GM04503 (cell line): ENCODE measurements around the gene SND1.
"Not testable (repeated sequence)": the region's sequence is repeated elsewhere in the genome, so short reads cannot be mapped to it uniquely, and the experiment has no call there.

Experiments
- DNase-seq: peaks from one replicate; pipeline ENCODE4 v3.0.0-alpha.2; 2012; ENCODE audit warnings: low read depth

Gene SND1

DNA sequence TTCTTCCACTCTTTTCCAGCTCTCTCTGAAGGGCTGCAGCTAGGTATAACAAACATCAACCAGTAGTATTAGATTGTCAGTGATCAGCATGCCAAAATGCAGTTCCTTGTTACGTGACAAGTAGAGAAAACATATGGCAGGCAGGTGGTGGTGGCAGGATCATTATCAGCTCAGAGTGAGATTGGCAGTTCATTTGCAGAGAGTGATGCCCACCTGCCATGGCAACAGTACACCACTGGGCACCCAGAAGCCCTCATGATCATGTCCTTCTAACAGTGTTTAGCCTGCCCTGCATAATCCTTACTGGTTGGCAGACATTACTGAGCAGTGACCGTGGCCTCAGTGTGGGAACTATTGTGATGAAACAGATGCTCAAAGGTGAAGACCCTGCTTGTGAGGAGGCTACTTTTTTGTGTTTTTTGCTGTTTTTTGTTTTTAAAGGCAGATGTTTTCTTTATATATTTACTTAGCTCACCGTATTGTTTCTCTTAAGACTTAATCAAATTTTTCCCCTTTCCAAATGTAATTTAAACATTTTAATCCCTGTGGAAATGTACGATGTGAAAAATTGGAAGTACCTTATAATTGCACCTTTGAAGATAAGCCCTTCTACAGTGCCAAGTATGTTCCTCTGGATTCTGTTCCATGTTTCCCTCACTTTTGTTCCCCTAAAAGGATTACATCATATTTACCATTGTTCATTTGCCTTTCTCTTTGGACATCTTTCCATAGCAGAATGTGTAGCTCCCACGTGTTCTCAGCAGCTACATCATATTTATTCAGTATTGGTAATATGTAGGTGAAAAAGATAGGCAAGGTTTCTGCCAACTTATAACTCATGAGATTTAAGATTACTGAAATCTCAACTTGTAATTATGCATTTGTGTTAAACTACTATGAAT lies 179.6 kb downstream of the SND1 start:
- no peak for DNase-seq

GRCh38 chr7:127832592-127832991 lies 180.6 kb downstream of the SND1 start:
- no peak for DNase-seq

- DNase-seq, result no peak
Observed at GRCh38 chr7:127833641-127834040, 181.6 kb downstream of the SND1 start.

GRCh38 chr7:127835679-127836078 lies 183.7 kb downstream of the SND1 start:
- no peak for DNase-seq

- not testable (repeated sequence) for DNase-seq
Observed at GRCh38 chr7:127837816-127838410, 185.9 kb downstream of the SND1 start.

- DNase-seq, result no peak
Observed at GRCh38 chr7:127838816-127839415, 186.9 kb downstream of the SND1 start.

- DNase-seq, result no peak
Observed at GRCh38 chr7:127840226-127840951, 188.4 kb downstream of the SND1 start.

- DNase-seq, result no peak
Observed at GRCh38 chr7:127844165-127844564, 192.2 kb downstream of the SND1 start.

- DNase-seq, result no peak
Observed at GRCh38 chr7:127844707-127845331, 192.8 kb downstream of the SND1 start.

GRCh38 chr7:127845522-127846214 lies 193.7 kb downstream of the SND1 start:
- no peak for DNase-seq

DNA sequence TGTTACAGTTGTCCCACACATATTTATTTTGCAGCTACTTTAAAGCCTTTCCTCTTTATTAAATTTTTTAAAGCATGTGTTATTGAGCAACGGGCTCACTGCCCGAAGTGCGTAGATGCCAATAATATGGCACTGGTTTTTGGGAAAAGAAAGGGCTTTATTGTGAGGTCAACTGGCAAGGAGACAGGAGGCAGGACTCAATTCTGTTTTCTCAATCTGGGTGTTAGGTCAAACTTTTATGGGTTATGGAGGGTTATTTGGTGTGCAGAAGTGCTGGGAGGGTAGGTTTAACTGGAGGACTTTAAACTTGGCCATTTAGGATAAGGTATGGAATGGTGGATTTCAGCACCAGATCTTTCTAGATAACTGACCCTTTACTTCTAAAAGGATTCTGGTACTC lies 195.6 kb downstream of the SND1 start:
- DNase-seq, result no peak

- DNase-seq, result no peak
Observed at GRCh38 chr7:127848241-127848640, 196.2 kb downstream of the SND1 start.

GRCh38 chr7:127850195-127850594 lies 198.2 kb downstream of the SND1 start:
- no peak for DNase-seq

DNA sequence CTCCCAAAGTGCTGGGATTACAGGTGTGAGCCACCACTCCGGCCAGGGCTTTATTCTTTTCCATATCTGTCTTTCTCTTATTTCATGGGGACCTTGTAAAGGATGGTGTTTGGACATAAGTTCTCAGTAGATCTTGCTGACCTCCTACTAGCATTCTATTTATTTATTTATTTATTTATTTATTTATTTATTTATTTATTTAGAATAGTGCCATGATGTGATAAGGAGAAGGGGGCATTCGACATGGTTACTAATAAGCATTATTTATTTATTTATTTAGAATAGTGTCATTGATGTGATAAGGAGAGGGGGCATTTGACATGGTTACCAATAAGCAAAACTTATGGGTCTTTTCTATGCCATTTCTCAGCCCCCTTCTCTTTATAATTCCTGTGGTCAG lies 202.4 kb downstream of the SND1 start:
- DNase-seq, result no peak

DNA sequence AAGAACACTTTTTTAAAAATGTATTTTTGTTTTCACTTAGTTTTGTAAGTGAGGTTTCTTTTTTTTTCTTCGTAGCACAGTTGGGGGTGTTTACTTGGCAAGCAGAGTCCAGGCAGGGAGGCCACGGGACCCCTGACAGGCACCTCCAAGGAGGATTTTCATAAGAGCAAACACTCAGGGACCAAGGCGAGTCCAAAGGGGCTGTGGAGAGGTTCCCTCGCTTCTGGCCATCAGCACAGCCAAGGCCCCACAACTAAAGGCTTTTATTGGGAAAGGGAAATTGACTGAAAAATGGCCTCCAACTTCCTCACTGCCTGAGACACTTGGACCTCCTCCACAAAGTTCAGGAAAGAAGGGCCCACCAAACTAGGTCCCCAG lies 205.5 kb downstream of the SND1 start:
- no peak for DNase-seq

DNA sequence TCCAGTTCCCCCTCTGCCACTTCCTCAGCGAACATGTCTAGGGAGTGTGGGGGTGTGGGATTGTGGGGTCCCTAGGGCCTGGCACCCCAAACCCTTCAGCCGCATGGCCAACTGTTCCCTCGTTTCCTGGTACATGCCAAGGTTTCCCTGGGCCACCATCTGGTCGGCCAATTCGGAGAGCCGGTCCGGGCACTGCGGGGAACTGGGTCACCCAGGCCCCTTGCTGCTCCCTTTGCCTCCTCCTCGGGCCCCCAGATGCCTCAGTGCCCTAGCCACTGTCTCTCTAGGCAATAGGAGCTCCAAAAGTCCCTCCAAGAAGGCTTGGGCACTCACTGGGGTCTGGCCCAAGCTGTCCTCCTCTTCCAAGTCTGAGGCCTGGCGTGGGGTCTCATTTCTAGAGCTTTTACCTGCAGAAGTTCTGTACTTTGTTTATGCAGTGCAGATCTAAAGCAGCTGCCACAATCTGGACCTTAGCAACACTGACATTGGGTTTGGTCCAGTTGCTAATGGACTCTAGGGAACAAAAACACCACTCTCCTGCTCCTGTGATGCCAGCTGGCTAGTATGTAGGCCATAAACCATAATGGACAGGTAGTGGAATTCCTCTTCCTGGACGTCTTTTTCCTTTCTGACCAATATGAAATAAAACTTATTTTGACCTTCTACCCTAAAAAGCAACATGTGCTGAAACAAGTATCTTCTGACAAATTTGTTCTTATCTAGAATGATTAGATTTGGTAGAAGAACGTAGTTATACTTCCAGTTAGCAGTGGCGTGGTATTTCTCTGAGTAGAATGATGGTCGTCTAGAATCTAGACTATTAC lies 206.3 kb downstream of the SND1 start:
- no peak for DNase-seq

DNA sequence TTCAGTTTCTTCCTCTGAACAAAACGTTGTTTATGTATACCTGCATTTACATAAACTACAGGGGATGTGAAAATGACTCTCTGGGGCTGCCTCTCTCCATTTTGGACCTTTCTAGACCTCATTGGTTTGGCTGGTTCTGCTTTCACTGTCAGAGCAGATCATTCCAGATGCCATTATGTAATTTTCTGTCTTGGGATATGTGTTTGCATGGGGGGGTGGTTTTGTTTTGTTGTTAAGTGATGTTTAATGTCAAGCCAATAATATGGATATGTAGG lies 206.9 kb downstream of the SND1 start:
- no peak for DNase-seq

DNA sequence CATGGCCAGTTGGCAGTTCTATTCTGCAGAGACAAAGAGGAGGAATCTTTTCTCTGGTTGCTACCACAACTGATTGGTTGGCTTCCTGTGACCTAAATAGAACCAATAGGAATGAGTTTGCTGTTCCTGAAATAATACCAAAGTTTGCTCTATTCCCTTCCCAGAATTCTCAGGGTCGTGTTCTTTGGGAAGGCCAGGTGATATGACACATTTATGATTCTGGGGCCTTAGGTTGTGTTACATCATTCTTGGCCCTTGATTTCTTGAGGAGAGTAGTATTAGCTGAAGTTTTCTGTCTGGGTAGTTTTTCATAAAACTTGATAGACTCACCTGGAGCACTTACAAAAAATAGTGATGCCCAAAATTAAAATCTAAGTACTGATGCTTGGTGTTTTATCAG lies 207.3 kb downstream of the SND1 start:
- DNase-seq, result no peak

- DNase-seq, result no peak
Observed at GRCh38 chr7:127862525-127862924, 210.5 kb downstream of the SND1 start.

DNA sequence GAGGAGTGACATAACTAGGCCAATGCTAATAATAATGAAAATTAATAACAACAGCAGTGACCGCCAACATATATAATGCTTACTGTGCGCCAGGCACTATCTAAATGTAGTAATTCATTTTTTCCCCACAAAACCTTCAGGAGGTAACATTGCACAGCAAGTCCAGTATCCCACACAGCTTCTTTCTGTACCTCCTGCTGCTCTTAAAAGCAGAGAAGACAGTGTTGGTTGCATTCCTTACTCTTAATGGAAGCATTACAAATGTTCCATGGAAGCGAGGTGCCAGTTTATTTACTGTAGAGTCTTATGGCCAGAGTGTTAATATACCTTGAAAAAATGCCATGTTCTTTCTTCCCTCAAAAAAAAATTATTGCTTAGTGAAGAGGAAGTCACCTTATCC lies 211.1 kb downstream of the SND1 start:
- DNase-seq, result no peak

GRCh38 chr7:127865466-127865865 lies 213.5 kb downstream of the SND1 start:
- peak; percentile 69 for DNase-seq
